SU-DHL-6 (cell line): ENCODE data around the gene RABEP2.

Source experiments
- H2AFZ ChIP-seq: fragments of 200-600 bp; sonication (generic); 2 replicates; pipeline ENCODE4 v1.6.1; 2014; ENCODE audit warnings: low read depth, mild to moderate bottlenecking, moderate library complexity, mixed read lengths, antibody characterized with exemption, low read length; ENCODE audit not compliant: severe bottlenecking
- H3F3A ChIP-seq: fragments of 200-600 bp; shearing (Covaris generic); 2 replicates; pipeline ENCODE4 v1.6.0; 2016; ENCODE audit warnings: antibody characterized with exemption, mild to moderate bottlenecking; ENCODE audit not compliant: insufficient read depth
- H3K27ac ChIP-seq: fragments of 200-600 bp; sonication (generic); 2 replicates; pipeline ENCODE4 v1.5.1; 2016; ENCODE audit warnings: low read depth, mild to moderate bottlenecking, low read length, moderate library complexity, mixed read lengths
- H3K27me3 ChIP-seq: fragments of 200-600 bp; sonication (generic), shearing (Covaris generic); 2 replicates; pipeline ENCODE4 v1.6.0; 2014; ENCODE audit warnings: mild to moderate bottlenecking, low read length
- H3K36me3 ChIP-seq: fragments of 200-600 bp; sonication (generic); 2 replicates; pipeline ENCODE4 v1.6.1; 2014; ENCODE audit warnings: mild to moderate bottlenecking, low read length, mixed read lengths
- H3K4me2 ChIP-seq: fragments of 300-600, 200-600 bp; shearing (Covaris generic), sonication (generic); 2 replicates; pipeline ENCODE4 v1.6.0; 2014; ENCODE audit warnings: low read length, low read depth, mild to moderate bottlenecking; ENCODE audit not compliant: poor library complexity, severe bottlenecking
- H3K4me3 ChIP-seq: fragments of 200-600 bp; sonication (generic); 2 replicates; pipeline ENCODE4 v1.5.1; 2014; ENCODE audit warnings: antibody characterized with exemption, low read length, mild to moderate bottlenecking, mixed read lengths; ENCODE audit not compliant: insufficient read depth, poor library complexity, severe bottlenecking
- H3K79me2 ChIP-seq: fragments of 200-600 bp; sonication (generic); 2 replicates; pipeline ENCODE4 v1.6.1; 2014; ENCODE audit warnings: mild to moderate bottlenecking, low read length, moderate library complexity; ENCODE audit not compliant: insufficient read depth
- H3K9ac ChIP-seq: fragments of 200-600 bp; sonication (generic); 2 replicates; pipeline ENCODE4 v1.7.0; 2014; ENCODE audit warnings: mild to moderate bottlenecking, low read length
- H3K9me2 ChIP-seq: fragments of 200-600 bp; sonication (generic); replicated peaks from 2 replicates; pipeline ENCODE4 v1.6.1; 2014; ENCODE audit warnings: low read length; ENCODE audit not compliant: insufficient read depth
- H3K9me3 ChIP-seq: fragments of 200-600 bp; sonication (generic); 2 replicates; pipeline ENCODE4 v1.6.1; 2014; ENCODE audit warnings: low read length, mixed read lengths; ENCODE audit not compliant: insufficient read depth
- H4K20me1 ChIP-seq: fragments of 200-600 bp; sonication (generic); 2 replicates; pipeline ENCODE4 v1.6.1; 2014; ENCODE audit warnings: low read depth, mild to moderate bottlenecking, antibody characterized with exemption, low read length, moderate library complexity, mixed read lengths
- CTCF ChIP-seq: fragments of 200-600 bp; sonication (generic); IDR thresholded peaks from one replicate; pipeline ENCODE4 v1.5.1; 2017; ENCODE audit warnings: antibody characterized with exemption, mild to moderate bottlenecking, low read length, moderate library complexity; ENCODE audit not compliant: insufficient read depth, poor library complexity, severe bottlenecking
- EZH2phosphoT487 ChIP-seq: fragments of 200-600 bp; sonication (generic), shearing (Covaris generic); conservative IDR thresholded peaks from 2 replicates; pipeline ENCODE4 v1.6.1; 2018; ENCODE audit warnings: mild to moderate bottlenecking, antibody characterized with exemption, low read length, moderate library complexity, mixed read lengths

The RABEP2 gene

GRCh38 chr16:28967156-28967555 is 42.1 kb upstream of the RABEP2 start:
- H3K4me3 ChIP-seq: no peak overlapping the region
- H2AFZ ChIP-seq: no peak overlapping the region
- H3K9ac ChIP-seq: no peak overlapping the region
- H3K27me3 ChIP-seq: no peaks in the 10 kb centered on the region
- H4K20me1 ChIP-seq: no peaks in the 10 kb centered on the region; the same call in 1 of the 2 replicates
- H3K9me3 ChIP-seq: no peaks in the 10 kb centered on the region
- H3F3A ChIP-seq: peaks cover 10% of the 10 kb centered on the region; the same call in 1 of the 2 replicates
- no peak overlapping the region for H3K27ac ChIP-seq
- H3K79me2 ChIP-seq: no peaks in the 10 kb centered on the region
- H3K4me2 ChIP-seq: no peak overlapping the region
- TF ChIP-seq CTCF (no peak), EZH2phosphoT487 (no peak)
- no peaks in the 10 kb centered on the region for H3K9me2 ChIP-seq
- peaks cover 8% of the 10 kb centered on the region; the same call in 1 of the 2 replicates for H3K36me3 ChIP-seq

GRCh38 chr16:28964496-28964895 is 39.5 kb upstream of the RABEP2 start:
- H3K36me3 ChIP-seq: peaks cover 13% of the 10 kb centered on the region; the same call in 1 of the 2 replicates
- TF ChIP-seq CTCF (no peak), EZH2phosphoT487 (no peak)
- H3K4me3 ChIP-seq: no peak overlapping the region
- no peak overlapping the region for H3K4me2 ChIP-seq
- H3K27me3 ChIP-seq: no peaks in the 10 kb centered on the region
- no peaks in the 10 kb centered on the region for H3K9me2 ChIP-seq
- H2AFZ ChIP-seq: no peak overlapping the region
- H3K79me2 ChIP-seq: no peaks in the 10 kb centered on the region
- H3K9ac ChIP-seq: no peak overlapping the region
- H3F3A ChIP-seq: peaks cover 10% of the 10 kb centered on the region; the same call in 1 of the 2 replicates
- H3K9me3 ChIP-seq: no peaks in the 10 kb centered on the region
- H3K27ac ChIP-seq: no peak overlapping the region
- no peaks in the 10 kb centered on the region; the same call in 1 of the 2 replicates for H4K20me1 ChIP-seq

GRCh38 chr16:28964072-28964471 is 39.0 kb upstream of the RABEP2 start:
- Histone ChIP-seq H3K4me2 (no peak overlapping the region), H2AFZ (no peak overlapping the region), H3K9me2 (no peaks in the 10 kb centered on the region), H3K9ac (no peak overlapping the region), H3F3A (peaks cover 10% of the 10 kb centered on the region; the same call in 1 of the 2 replicates), H4K20me1 (no peaks in the 10 kb centered on the region; the same call in 1 of the 2 replicates), H3K27me3 (no peaks in the 10 kb centered on the region), H3K27ac (no peak overlapping the region), H3K4me3 (no peak overlapping the region), H3K36me3 (peaks cover 13% of the 10 kb centered on the region; the same call in 1 of the 2 replicates), H3K79me2 (no peaks in the 10 kb centered on the region), H3K9me3 (no peaks in the 10 kb centered on the region)
- no peak for TF ChIP-seq CTCF
- no peak for TF ChIP-seq EZH2phosphoT487
